HEK293T (cell line): ENCODE data around the gene NEURL1.

Source experiments
- ARNT ChIP-seq: fragments of 450-650 bp; IDR thresholded peaks from 2 replicates; pipeline ENCODE4 v1.6.1; 2017; ENCODE audit warnings: mild to moderate bottlenecking
- BHLHE40 ChIP-seq: fragments of 450-650 bp; IDR thresholded peaks from 2 replicates; pipeline ENCODE4 v1.6.1; 2016; ENCODE audit warnings: mild to moderate bottlenecking, moderate library complexity, borderline replicate concordance
- ELF4 ChIP-seq: fragments of 450-650 bp; IDR thresholded peaks from 2 replicates; pipeline ENCODE4 v1.6.1; 2017; ENCODE audit warnings: antibody characterized with exemption
- FOXA1 ChIP-seq: fragments of 450-650 bp; IDR thresholded peaks from 2 replicates; pipeline ENCODE4 v1.6.1; 2016; ENCODE audit warnings: mild to moderate bottlenecking
- FOXK2 ChIP-seq: fragments of 450-650 bp; IDR thresholded peaks from 2 replicates; pipeline ENCODE4 v1.6.1; 2016; ENCODE audit warnings: mild to moderate bottlenecking
- FOXM1 ChIP-seq: fragments of 450-650 bp; IDR thresholded peaks from 2 replicates; pipeline ENCODE4 v1.6.1; 2017; ENCODE audit warnings: mild to moderate bottlenecking, borderline replicate concordance
- HDGF ChIP-seq: fragments of 450-650 bp; IDR thresholded peaks from 2 replicates; pipeline ENCODE4 v1.6.1; 2017; ENCODE audit warnings: antibody characterized with exemption, borderline replicate concordance
- L3MBTL2 ChIP-seq: fragments of 450-650 bp; conservative IDR thresholded peaks from 2 replicates; pipeline ENCODE4 v1.6.1; 2016; ENCODE audit warnings: mild to moderate bottlenecking
- LEF1 ChIP-seq: fragments of 450-650 bp; IDR thresholded peaks from 2 replicates; pipeline ENCODE4 v1.6.1; 2017; ENCODE audit warnings: mild to moderate bottlenecking, borderline replicate concordance
- NFRKB ChIP-seq: fragments of 450-650 bp; IDR thresholded peaks from 2 replicates; pipeline ENCODE4 v1.6.1; 2016; ENCODE audit warnings: mild to moderate bottlenecking, moderate library complexity
- SP1 ChIP-seq: fragments of 450-650 bp; IDR thresholded peaks from 2 replicates; pipeline ENCODE4 v1.6.1; 2017
- SUZ12 ChIP-seq: fragments of 450-650 bp; IDR thresholded peaks from 2 replicates; pipeline ENCODE4 v1.6.1; 2016; ENCODE audit warnings: mild to moderate bottlenecking
- TARDBP ChIP-seq: fragments of 450-650 bp; IDR thresholded peaks from 2 replicates; pipeline ENCODE4 v1.6.1; 2016
- ZNF384 ChIP-seq: fragments of 450-650 bp; IDR thresholded peaks from 2 replicates; pipeline ENCODE4 v1.6.1; 2016

GRCh38 chr10:103478671-103479070, 14.8 kb upstream of the NEURL1 start:
- TF ChIP-seq SP1 (no peak), SUZ12 (no peak), FOXM1 (no peak), ZNF384 (no peak), HDGF (no peak), FOXA1 (no peak), ELF4 (no peak), BHLHE40 (no peak), FOXK2 (no peak), NFRKB (no peak), ARNT (no peak), TARDBP (no peak), L3MBTL2 (no peak), LEF1 (no peak)
